ENCODE results near the gene CSNK1G3.

DNA sequence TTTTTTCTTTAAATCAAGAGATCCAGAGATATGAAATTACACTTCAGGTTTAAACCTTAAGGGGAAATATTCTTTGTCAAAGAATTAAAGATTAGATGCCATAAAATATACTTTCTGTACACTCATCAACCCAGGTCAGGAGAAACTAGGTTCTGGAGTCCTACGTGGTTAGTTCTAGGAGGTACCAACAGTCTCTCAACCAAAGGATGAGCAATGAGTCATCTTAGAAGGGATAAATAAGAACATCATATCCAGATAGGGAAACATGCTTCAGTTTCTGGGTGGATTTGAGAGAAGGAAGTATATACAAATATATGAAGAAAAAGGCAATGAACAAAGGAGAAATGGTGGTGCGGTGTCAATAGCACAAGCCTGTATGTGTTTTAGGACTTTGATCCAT lies 98.2 kb downstream of the CSNK1G3 start:
- TF ChIP-seq, protein P1, sequence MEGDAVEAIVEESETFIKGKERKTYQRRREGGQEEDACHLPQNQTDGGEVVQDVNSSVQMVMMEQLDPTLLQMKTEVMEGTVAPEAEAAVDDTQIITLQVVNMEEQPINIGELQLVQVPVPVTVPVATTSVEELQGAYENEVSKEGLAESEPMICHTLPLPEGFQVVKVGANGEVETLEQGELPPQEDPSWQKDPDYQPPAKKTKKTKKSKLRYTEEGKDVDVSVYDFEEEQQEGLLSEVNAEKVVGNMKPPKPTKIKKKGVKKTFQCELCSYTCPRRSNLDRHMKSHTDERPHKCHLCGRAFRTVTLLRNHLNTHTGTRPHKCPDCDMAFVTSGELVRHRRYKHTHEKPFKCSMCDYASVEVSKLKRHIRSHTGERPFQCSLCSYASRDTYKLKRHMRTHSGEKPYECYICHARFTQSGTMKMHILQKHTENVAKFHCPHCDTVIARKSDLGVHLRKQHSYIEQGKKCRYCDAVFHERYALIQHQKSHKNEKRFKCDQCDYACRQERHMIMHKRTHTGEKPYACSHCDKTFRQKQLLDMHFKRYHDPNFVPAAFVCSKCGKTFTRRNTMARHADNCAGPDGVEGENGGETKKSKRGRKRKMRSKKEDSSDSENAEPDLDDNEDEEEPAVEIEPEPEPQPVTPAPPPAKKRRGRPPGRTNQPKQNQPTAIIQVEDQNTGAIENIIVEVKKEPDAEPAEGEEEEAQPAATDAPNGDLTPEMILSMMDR (conservative IDR thresholded peaks at IDR 0.05): no peak
- no peak for TF ChIP-seq ZFX (IDR thresholded peaks at IDR 0.05)

Measured in C4-2B (cell line).